PFSK-1 (cell line): Measurements from ENCODE around the gene NLN.

Experiments
- POLR2AphosphoS5 ChIP-seq: IDR thresholded peaks from 2 replicates; pipeline ENCODE4 v1.6.1; 2012; ENCODE audit warnings: low read depth, mild to moderate bottlenecking, control low read depth, low read length, moderate library complexity
- REST ChIP-seq, 2 experiments: IDR thresholded peaks; 2 replicates each; pipeline versions ENCODE4 v1.6.1 to v1.8.0; 2011 to 2012; ENCODE audit warnings: low read depth in 2 of 2, low read length in 2 of 2, control low read depth in 1 of 2, inconsistent platforms in 1 of 2, mild to moderate bottlenecking in 1 of 2, moderate library complexity in 1 of 2; ENCODE audit not compliant: insufficient read depth in 1 of 2
- SIN3A ChIP-seq: IDR thresholded peaks from 2 replicates; pipeline ENCODE4 v1.6.1; 2012; ENCODE audit warnings: mild to moderate bottlenecking, low read length, moderate library complexity, borderline replicate concordance; ENCODE audit not compliant: insufficient read depth
- TAF1 ChIP-seq: IDR thresholded peaks from 2 replicates; pipeline ENCODE4 v1.6.1; 2012; ENCODE audit warnings: low read length, control low read depth, borderline replicate concordance; ENCODE audit not compliant: insufficient read depth

- TF ChIP-seq SIN3A: no peak
- no peak for TF ChIP-seq TAF1
- TF ChIP-seq POLR2AphosphoS5: no peak
- no peak for TF ChIP-seq REST (IDR thresholded peaks at IDR 0.05; ENCODE audit: insufficient read depth in 1 of 2, low read depth in 2 of 2, low read length in 2 of 2)
These were observed 86.3 kb downstream of the NLN start for GRCh38 chr5:65808251-65808741.
